ENCODE measurements around the gene VCAN. TPM values are rescaled to one million over a fixed set of nuclear protein-coding genes. Genes with fewer than 3 reads are reported as not detected.

VCAN gene
- total RNA-seq, 1 donor from 2014 or later: 178 TPM

DNA sequence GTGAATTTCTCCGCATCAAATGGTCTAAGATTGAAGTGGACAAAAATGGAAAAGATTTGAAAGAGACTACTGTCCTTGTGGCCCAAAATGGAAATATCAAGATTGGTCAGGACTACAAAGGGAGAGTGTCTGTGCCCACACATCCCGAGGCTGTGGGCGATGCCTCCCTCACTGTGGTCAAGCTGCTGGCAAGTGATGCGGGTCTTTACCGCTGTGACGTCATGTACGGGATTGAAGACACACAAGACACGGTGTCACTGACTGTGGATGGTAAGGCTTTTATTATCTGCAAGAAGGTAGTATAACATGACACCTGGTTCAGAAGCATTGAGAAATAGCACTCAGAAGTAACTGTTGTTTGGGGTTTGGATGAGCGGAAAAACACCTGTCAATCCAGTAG lies 18.7 kb downstream of the VCAN start:
- DNase-seq (ENCODE audit: low read depth): no peak
- no peak overlapping the region for H3K4me3 ChIP-seq (ENCODE audit: low read depth, low read length)
- H3K27me3 ChIP-seq (ENCODE audit: control insufficient read depth, insufficient read depth, low read length): no peaks in the 10 kb centered on the region
- peaks cover 12% of the 10 kb centered on the region for H3K36me3 ChIP-seq (ENCODE audit: control insufficient read depth, insufficient read depth, low read length)
- TF ChIP-seq, protein P1, sequence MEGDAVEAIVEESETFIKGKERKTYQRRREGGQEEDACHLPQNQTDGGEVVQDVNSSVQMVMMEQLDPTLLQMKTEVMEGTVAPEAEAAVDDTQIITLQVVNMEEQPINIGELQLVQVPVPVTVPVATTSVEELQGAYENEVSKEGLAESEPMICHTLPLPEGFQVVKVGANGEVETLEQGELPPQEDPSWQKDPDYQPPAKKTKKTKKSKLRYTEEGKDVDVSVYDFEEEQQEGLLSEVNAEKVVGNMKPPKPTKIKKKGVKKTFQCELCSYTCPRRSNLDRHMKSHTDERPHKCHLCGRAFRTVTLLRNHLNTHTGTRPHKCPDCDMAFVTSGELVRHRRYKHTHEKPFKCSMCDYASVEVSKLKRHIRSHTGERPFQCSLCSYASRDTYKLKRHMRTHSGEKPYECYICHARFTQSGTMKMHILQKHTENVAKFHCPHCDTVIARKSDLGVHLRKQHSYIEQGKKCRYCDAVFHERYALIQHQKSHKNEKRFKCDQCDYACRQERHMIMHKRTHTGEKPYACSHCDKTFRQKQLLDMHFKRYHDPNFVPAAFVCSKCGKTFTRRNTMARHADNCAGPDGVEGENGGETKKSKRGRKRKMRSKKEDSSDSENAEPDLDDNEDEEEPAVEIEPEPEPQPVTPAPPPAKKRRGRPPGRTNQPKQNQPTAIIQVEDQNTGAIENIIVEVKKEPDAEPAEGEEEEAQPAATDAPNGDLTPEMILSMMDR (IDR thresholded peaks at IDR 0.05; ENCODE audit: insufficient read depth, low read length, poor library complexity, severe bottlenecking): no peak

DNA sequence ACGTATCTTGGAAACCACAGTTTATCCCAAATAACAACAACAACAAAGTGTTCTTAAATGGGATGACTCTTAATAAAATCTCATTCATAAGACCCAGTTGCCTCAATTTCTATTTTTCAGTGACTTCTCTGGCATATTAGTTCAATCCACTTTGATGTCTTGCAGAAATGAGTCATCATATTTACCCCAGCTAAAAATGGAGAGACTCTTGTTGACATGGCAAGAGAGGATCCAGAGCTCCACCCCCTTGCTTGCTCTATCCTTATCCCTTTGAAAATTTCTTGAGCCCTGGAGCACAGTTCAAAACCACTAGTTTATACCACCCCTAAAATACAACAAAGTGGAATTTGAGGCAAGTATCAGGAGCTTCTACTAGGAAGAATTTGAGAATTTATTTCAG lies 20.8 kb downstream of the VCAN start:
- TF ChIP-seq, protein P1 (IDR thresholded peaks at IDR 0.05; ENCODE audit: insufficient read depth, low read length, poor library complexity, severe bottlenecking): no peak

DNA sequence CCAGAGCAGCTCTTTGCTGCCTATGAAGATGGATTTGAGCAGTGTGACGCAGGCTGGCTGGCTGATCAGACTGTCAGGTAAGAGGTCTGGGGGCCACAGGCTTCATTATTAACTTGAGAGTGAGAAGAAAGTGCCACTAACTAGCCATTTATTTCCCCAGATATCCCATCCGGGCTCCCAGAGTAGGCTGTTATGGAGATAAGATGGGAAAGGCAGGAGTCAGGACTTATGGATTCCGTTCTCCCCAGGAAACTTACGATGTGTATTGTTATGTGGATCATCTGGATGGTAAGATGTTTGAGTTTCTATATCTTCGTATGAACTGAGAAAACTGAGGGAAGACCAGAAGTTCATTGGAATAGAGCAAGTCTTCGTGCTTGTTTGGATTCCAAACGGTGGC lies 22.1 kb downstream of the VCAN start:
- no peak overlapping the region for H3K4me3 ChIP-seq (ENCODE audit: low read depth, low read length)
- H3K27me3 ChIP-seq (ENCODE audit: control insufficient read depth, insufficient read depth, low read length): no peaks in the 10 kb centered on the region
- TF ChIP-seq, protein P1 (IDR thresholded peaks at IDR 0.05; ENCODE audit: insufficient read depth, low read length, poor library complexity, severe bottlenecking): no peak
- H3K36me3 ChIP-seq (ENCODE audit: control insufficient read depth, insufficient read depth, low read length): peaks cover 12% of the 10 kb centered on the region
- no peak for DNase-seq (ENCODE audit: low read depth)

More for the DNA sequence above, 20.8 kb downstream of the VCAN start:
- Histone ChIP-seq H3K27me3 (ENCODE audit: control insufficient read depth, insufficient read depth, low read length) (no peaks in the 10 kb centered on the region), H3K36me3 (ENCODE audit: control insufficient read depth, insufficient read depth, low read length) (peaks cover 12% of the 10 kb centered on the region), H3K4me3 (ENCODE audit: low read depth, low read length) (no peak overlapping the region)
- no peak for DNase-seq (ENCODE audit: low read depth)

DNA sequence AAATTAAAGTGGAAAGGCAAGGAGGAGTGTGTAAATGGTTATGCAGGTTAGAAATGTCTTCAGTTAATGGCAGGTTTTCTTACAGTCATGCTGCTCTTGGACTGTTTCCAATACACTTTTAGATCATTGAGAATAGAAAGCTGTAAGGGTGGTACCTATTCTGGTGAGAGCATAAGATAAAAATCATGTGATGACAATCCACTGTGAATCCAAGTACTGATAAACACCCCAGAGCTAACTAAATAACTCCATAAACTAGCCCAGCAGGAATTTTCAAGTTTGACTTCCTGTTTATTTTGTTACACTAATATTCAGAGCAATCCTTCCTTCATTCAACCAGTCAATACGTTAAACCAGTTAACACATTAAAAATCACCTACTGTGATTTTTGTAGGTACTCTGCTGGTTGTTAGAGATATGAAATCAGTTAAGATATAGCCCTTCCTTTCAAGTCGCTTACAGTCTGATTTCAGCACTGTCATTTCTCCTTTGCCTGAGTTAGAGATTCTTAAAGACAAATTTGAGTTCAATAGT lies 22.6 kb downstream of the VCAN start:
- TF ChIP-seq, protein P1 (IDR thresholded peaks at IDR 0.05; ENCODE audit: insufficient read depth, low read length, poor library complexity, severe bottlenecking): no peak
- Histone ChIP-seq H3K36me3 (ENCODE audit: control insufficient read depth, insufficient read depth, low read length) (peaks cover 15% of the 10 kb centered on the region), H3K27me3 (ENCODE audit: control insufficient read depth, insufficient read depth, low read length) (no peaks in the 10 kb centered on the region), H3K4me3 (ENCODE audit: low read depth, low read length) (no peak overlapping the region)
- DNase-seq (ENCODE audit: low read depth): no peak

DNA sequence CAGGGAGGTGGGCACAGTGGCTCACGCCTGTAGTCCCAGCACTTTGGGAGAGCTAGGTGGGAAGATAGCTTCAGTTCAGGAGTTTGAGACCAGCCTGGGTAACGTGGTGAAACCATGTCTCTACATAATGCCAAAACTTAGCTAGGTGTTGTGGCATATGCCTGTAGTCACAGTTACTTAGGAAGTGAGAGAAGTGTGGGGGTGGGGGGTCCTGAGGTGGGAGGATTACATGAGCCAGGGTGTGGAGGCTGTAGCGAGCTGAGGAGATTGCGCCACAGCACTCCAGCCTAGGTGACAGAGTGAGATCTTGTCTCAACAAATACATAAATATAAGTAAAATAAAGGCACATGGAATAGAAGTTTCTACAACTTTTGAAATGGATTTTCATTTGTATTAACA lies 23.1 kb downstream of the VCAN start:
- TF ChIP-seq, protein P1 (IDR thresholded peaks at IDR 0.05; ENCODE audit: insufficient read depth, low read length, poor library complexity, severe bottlenecking): no peak
- no peak for DNase-seq (ENCODE audit: low read depth)
- H3K27me3 ChIP-seq (ENCODE audit: control insufficient read depth, insufficient read depth, low read length): no peaks in the 10 kb centered on the region
- no peak overlapping the region for H3K4me3 ChIP-seq (ENCODE audit: low read depth, low read length)
- H3K36me3 ChIP-seq (ENCODE audit: control insufficient read depth, insufficient read depth, low read length): peaks cover 15% of the 10 kb centered on the region

DNA sequence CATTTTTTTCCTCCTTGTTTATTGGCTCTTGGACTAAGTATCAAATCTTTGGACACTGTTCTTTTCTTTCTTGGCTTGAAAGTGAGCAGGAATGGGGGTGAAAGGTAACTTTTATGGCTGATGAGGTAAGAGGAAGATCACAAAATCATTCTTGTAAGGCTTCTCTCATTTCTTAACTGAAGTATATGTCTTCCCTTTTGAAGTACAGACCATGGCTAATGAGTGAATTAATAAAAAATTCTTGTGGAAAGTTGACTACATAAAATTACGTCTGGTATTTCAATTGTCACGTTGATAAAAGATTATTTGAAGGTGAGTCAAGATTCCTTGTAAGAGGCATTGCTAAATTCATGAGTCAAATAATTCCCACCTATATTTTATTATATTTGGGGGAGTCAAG lies 25.1 kb downstream of the VCAN start:
- H3K36me3 ChIP-seq (ENCODE audit: control insufficient read depth, insufficient read depth, low read length): peaks cover 11% of the 10 kb centered on the region
- TF ChIP-seq, protein P1 (IDR thresholded peaks at IDR 0.05; ENCODE audit: insufficient read depth, low read length, poor library complexity, severe bottlenecking): no peak
- H3K4me3 ChIP-seq (ENCODE audit: low read depth, low read length): no peak overlapping the region
- DNase-seq (ENCODE audit: low read depth): no peak
- H3K27me3 ChIP-seq (ENCODE audit: control insufficient read depth, insufficient read depth, low read length): no peaks in the 10 kb centered on the region
